ENCODE measurements around the gene KDM7A.

The KDM7A gene

DNA sequence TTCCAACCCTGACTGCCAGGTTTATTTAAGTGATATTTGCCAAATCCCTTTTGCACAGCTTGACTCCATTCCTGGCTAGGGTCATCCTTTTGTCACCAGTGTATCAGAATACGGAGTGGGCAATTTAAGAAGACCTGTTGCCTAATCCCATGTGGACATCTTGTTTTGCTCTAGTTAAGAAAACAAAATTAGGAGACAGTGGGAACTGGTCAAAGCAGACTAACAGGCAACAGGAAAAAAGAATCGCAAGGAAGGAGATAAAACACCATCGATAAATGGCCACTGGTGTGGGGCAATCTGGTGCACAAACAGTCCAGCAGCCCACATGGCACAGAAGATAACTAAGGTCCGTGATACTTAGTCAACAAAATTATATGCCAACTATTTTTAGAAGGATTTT, 21.4 kb downstream of the KDM7A start:
- H3K4me3 ChIP-seq (ENCODE audit: low read depth, low read length): no peak overlapping the region
- DNase-seq (ENCODE audit: low read depth): no peak
- TF ChIP-seq, protein P1, sequence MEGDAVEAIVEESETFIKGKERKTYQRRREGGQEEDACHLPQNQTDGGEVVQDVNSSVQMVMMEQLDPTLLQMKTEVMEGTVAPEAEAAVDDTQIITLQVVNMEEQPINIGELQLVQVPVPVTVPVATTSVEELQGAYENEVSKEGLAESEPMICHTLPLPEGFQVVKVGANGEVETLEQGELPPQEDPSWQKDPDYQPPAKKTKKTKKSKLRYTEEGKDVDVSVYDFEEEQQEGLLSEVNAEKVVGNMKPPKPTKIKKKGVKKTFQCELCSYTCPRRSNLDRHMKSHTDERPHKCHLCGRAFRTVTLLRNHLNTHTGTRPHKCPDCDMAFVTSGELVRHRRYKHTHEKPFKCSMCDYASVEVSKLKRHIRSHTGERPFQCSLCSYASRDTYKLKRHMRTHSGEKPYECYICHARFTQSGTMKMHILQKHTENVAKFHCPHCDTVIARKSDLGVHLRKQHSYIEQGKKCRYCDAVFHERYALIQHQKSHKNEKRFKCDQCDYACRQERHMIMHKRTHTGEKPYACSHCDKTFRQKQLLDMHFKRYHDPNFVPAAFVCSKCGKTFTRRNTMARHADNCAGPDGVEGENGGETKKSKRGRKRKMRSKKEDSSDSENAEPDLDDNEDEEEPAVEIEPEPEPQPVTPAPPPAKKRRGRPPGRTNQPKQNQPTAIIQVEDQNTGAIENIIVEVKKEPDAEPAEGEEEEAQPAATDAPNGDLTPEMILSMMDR (IDR thresholded peaks at IDR 0.05; ENCODE audit: low read depth, low read length): no peak
- TF ChIP-seq, protein P2, sequence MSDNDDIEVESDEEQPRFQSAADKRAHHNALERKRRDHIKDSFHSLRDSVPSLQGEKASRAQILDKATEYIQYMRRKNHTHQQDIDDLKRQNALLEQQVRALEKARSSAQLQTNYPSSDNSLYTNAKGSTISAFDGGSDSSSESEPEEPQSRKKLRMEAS (IDR thresholded peaks at IDR 0.05; ENCODE audit: low read depth, low read length): no peak
- TF ChIP-seq MYC (IDR thresholded peaks at IDR 0.05; ENCODE audit: low read depth, low read length) (no peak), POLR2A (IDR thresholded peaks at IDR 0.05; ENCODE audit: extremely low read depth, insufficient read length) (no peak)

- TF ChIP-seq, protein P1 (IDR thresholded peaks at IDR 0.05; ENCODE audit: low read depth, low read length): no peak
- TF ChIP-seq, protein P2 (IDR thresholded peaks at IDR 0.05; ENCODE audit: low read depth, low read length): no peak
- no peak for TF ChIP-seq MYC (IDR thresholded peaks at IDR 0.05; ENCODE audit: low read depth, low read length)
- no peak for TF ChIP-seq POLR2A (IDR thresholded peaks at IDR 0.05; ENCODE audit: extremely low read depth, insufficient read length)
- DNase-seq (ENCODE audit: low read depth): no peak
- H3K4me3 ChIP-seq (ENCODE audit: low read depth, low read length): no peak overlapping the region
Measured at GRCh38 chr7:140153666-140154161, 23.1 kb downstream of the KDM7A start.

DNA sequence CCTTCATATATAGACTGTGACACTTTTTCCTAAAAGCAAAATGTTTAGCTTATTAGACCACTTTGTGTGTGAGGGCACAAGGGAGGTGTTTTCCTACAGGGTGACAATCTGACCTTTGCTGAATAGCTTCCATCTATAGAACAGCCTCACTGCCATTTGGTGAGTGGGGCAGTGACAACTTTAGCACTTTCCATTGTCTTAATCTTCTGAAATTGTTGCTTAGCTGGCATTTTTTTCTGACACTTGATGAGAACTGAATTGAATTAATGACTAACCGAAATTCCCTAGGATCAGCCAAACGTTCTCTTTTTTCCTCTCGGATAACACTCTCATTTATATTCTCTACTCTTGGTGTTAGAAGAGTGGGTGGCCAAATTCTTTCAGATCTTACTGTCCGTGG, 30.2 kb downstream of the KDM7A start:
- H3K4me3 ChIP-seq (ENCODE audit: low read depth, low read length): no peak overlapping the region
- DNase-seq (ENCODE audit: low read depth): no peak
- TF ChIP-seq MYC (IDR thresholded peaks at IDR 0.05; ENCODE audit: low read depth, low read length) (no peak), POLR2A (IDR thresholded peaks at IDR 0.05; ENCODE audit: extremely low read depth, insufficient read length) (no peak)
- TF ChIP-seq, protein P2 (IDR thresholded peaks at IDR 0.05; ENCODE audit: low read depth, low read length): no peak
- TF ChIP-seq, protein P1 (IDR thresholded peaks at IDR 0.05; ENCODE audit: low read depth, low read length): no peak

GRCh38 chr7:140145709-140146108, 31.1 kb downstream of the KDM7A start:
- DNase-seq (ENCODE audit: low read depth): no peak
- H3K4me3 ChIP-seq (ENCODE audit: low read depth, low read length): no peak overlapping the region
- TF ChIP-seq, protein P2 (IDR thresholded peaks at IDR 0.05; ENCODE audit: low read depth, low read length): no peak
- TF ChIP-seq POLR2A (IDR thresholded peaks at IDR 0.05; ENCODE audit: extremely low read depth, insufficient read length): no peak
- no peak for TF ChIP-seq MYC (IDR thresholded peaks at IDR 0.05; ENCODE audit: low read depth, low read length)
- TF ChIP-seq, protein P1 (IDR thresholded peaks at IDR 0.05; ENCODE audit: low read depth, low read length): no peak

- DNase-seq (ENCODE audit: low read depth): no peak
- TF ChIP-seq, protein P1 (IDR thresholded peaks at IDR 0.05; ENCODE audit: low read depth, low read length): no peak
- no peak for TF ChIP-seq MYC (IDR thresholded peaks at IDR 0.05; ENCODE audit: low read depth, low read length)
- TF ChIP-seq, protein P2 (IDR thresholded peaks at IDR 0.05; ENCODE audit: low read depth, low read length): no peak
- no peak for TF ChIP-seq POLR2A (IDR thresholded peaks at IDR 0.05; ENCODE audit: extremely low read depth, insufficient read length)
Measured at GRCh38 chr7:140144821-140145220, 32.0 kb downstream of the KDM7A start.

More at GRCh38 chr7:140144821-140145220, 32.0 kb downstream of the KDM7A start:
- H3K4me3 ChIP-seq (ENCODE audit: low read depth, low read length): no peak overlapping the region

Data from NB4 (cell line).